Natural killer cell treated with Interleukin-12 subunit alpha and Interleukin-12 subunit beta and Interleukin-15 and Interleukin-18, amount 100 ng/mL, for 72 hours (primary cell): ENCODE results near the gene MLIP. TPM values are rescaled to one million over a fixed set of nuclear protein-coding genes. Genes with fewer than 3 reads are reported as not detected.

Source experiments
- ATAC-seq, 2 donors: fragments of 150-1000 bp; cut with Tn5 transposase in 1 of 2; sonication (Bioruptor Pico), chemical (Tn5 transposase) in 1 of 2; 2 replicates each; pipeline ENCODE4 v1.10.0; 2021
- DNase-seq: peaks from one replicate; pipeline ENCODE4 v3.0.0; 2022; ENCODE audit warnings: low spot score
- H3K27ac Mint-ChIP-seq, 2 donors: 1 replicate in 1 of 2; 2 replicates in 1 of 2; pipeline ENCODE4 v1.8.0; 2022; ENCODE audit warnings: mixed read lengths in 2 of 2, mild to moderate bottlenecking in 1 of 2, moderate library complexity in 1 of 2
- H3K27me3 Mint-ChIP-seq, 2 donors: 1 replicate in 1 of 2; 2 replicates in 1 of 2; pipeline ENCODE4 v1.8.0; 2022; ENCODE audit warnings: mixed read lengths in 2 of 2
- H3K36me3 Mint-ChIP-seq: one replicate; pipeline ENCODE4 v1.8.0; 2022; ENCODE audit warnings: mixed read lengths
- H3K4me1 Mint-ChIP-seq, 2 donors: 1 replicate in 1 of 2; 2 replicates in 1 of 2; pipeline ENCODE4 v1.8.0; 2022; ENCODE audit warnings: low read depth in 2 of 2, mixed read lengths in 2 of 2, mild to moderate bottlenecking in 1 of 2
- H3K4me3 Mint-ChIP-seq: one replicate; pipeline ENCODE4 v1.8.0; 2022; ENCODE audit warnings: mixed read lengths
- H3K9me3 Mint-ChIP-seq: 2 replicates; pipeline ENCODE4 v1.8.0; 2022; ENCODE audit warnings: mixed read lengths
- total RNA-seq, 2 donors: library from RNA; stranded (reverse); gene quantifications; one replicate each; pipeline ENCODE4 v1.2.3, GENCODE V29; 2022

Gene MLIP
- total RNA-seq, 2 donors from 2014 or later: not detected

DNA sequence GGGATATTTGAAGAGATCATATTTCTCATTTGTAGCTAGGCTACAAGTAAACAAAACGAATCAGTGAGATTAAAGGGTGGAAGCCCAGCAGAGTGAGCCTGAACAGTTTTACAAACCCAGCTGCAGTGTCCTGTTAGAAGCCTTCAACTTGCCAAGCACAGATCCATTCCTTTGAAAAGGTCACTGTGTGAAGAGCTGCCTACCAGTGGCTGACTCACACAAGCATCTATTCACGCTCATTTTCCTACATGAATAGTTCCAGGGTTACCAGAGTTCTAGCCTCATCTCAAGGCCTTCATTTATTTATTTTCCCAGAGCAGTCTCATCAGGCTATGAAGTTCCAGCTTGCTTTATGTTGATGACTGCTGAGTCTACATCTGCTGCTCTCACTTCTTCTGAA, 25.7 kb upstream of the MLIP start:
- Mint-ChIP-seq H3K36me3 (no peaks in the 10 kb centered on the region), H3K4me3 (no peak overlapping the region), H3K9me3 (no peaks in the 10 kb centered on the region), H3K27ac (no peak overlapping the region), H3K27me3 (no peaks in the 10 kb centered on the region), H3K4me1 (no peaks in the 10 kb centered on the region)
- DNase-seq (no peak), ATAC-seq (no peak)

DNA sequence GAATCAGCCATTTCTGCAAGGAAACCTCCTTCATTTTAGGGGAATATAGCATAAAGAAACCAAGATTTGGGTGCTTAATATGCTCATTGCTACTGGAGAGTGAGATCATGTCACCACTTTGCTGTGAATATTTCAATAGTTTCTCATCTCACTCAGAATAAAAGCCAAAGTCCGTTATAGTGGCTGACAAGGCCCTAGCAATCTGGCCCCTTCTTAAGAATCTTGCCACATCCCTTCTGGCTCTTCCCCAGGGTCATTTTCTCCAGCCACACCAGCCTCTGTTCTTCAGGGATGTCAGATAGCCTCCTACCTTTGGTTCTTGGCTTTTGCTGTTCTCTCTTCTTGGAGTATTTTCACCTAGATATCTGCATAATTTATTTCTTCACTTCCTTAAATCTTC, 24.8 kb upstream of the MLIP start:
- H3K36me3 Mint-ChIP-seq: no peaks in the 10 kb centered on the region
- no peak overlapping the region for H3K27ac Mint-ChIP-seq
- ATAC-seq: no peak
- H3K9me3 Mint-ChIP-seq: no peaks in the 10 kb centered on the region
- DNase-seq: no peak
- no peak overlapping the region for H3K4me3 Mint-ChIP-seq
- H3K27me3 Mint-ChIP-seq: no peaks in the 10 kb centered on the region
- H3K4me1 Mint-ChIP-seq: no peaks in the 10 kb centered on the region

DNA sequence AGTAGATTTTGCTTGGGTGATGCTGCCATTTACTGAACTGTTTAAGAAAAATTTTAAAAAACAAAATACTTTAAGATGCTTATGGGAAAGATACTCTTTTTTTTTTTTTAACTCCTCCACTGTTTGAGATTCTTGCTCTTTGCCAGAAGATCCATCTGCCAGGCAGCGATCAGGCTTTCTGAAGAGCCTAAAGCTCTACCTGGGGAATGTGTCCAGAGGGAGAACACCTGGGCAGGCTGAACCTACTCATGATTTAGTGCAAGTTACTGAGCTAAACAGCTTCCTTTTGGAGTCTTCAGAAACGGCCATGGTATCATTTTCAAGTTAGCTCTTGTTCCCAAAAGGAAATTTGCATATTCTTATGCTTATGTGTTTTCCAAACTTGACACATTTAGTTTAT, 23.5 kb upstream of the MLIP start:
- Mint-ChIP-seq H3K9me3 (no peaks in the 10 kb centered on the region), H3K27ac (no peak overlapping the region), H3K4me3 (no peak overlapping the region), H3K4me1 (no peaks in the 10 kb centered on the region), H3K27me3 (no peaks in the 10 kb centered on the region), H3K36me3 (no peaks in the 10 kb centered on the region)
- ATAC-seq (no peak), DNase-seq (no peak)

DNA sequence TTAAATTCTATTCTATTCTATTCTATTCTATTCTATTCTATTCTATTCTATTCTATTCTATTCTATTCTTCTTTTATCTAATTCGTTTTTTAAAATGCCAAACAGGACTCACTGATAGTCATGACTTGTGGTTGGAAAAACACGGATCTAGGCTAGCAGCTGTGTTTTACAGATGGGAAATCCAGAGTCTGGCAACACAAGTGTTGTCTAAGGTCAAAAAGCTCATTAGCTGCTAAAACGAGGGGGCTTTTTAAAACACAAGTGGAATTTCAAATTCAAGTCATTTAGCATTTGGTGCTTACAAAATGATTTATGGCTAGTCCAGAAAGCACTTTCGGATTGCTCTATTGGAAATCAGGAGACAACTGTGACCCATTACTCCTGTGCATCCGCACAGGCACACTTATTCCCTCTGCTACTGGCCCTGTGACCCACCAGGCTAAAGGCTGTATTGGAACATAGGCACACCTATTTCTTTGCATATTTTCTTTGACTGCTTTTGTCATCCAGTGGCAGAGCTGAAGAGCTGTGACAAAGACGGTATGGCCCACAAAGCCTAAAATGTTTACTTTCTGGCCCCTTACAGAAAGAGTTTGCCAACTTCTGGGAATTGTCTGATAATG, 17.8 kb upstream of the MLIP start:
- no peaks in the 10 kb centered on the region for H3K4me1 Mint-ChIP-seq
- H3K36me3 Mint-ChIP-seq: no peaks in the 10 kb centered on the region
- no peak overlapping the region for H3K4me3 Mint-ChIP-seq
- no peak for ATAC-seq
- H3K27me3 Mint-ChIP-seq: no peaks in the 10 kb centered on the region
- DNase-seq: no peak
- no peak overlapping the region for H3K27ac Mint-ChIP-seq
- peaks cover 4% of the 10 kb centered on the region for H3K9me3 Mint-ChIP-seq

DNA sequence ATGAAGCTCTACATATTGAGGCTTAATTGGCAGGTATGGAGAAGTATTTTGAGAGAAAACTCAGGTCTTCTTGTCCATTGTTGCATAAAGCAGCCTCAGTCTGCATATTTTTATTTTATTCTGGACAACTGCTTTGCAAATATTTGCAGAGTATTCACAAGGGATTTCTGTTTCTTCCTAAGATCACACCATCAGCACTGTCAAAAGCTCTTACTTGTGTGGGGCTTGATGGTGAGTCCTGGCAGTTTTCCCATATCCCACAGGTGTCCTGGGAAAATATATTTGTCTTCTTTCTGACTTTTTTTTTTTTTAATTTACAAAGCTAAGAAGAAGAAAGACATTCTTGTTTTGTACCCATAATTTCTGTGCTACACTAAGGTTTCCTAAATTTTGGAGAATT, 16.9 kb upstream of the MLIP start:
- H3K27ac Mint-ChIP-seq: no peak overlapping the region
- H3K4me3 Mint-ChIP-seq: no peak overlapping the region
- DNase-seq (no peak), ATAC-seq (no peak)
- peaks cover 4% of the 10 kb centered on the region for H3K9me3 Mint-ChIP-seq
- no peaks in the 10 kb centered on the region for H3K36me3 Mint-ChIP-seq
- no peaks in the 10 kb centered on the region for H3K27me3 Mint-ChIP-seq
- no peaks in the 10 kb centered on the region for H3K4me1 Mint-ChIP-seq

DNA sequence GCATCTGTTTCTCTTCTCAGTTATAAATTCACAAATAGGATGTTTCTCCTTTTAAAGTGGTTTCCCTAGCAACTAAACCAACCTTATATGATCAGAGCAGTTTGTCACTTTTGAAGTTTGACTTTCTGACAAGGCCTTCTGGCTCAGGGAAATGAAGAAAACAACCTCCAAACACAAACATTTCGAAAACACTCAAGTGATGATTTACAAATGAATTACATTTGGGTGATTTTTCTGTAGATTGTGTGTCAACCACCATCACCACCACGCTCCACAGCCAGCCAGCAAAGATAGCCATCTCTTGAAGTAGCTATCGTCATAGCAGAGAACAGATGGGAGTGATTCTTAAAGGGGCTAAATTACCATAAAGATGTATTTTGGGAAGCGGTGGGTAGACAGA, 16.5 kb upstream of the MLIP start:
- H3K27ac Mint-ChIP-seq: no peak overlapping the region
- no peaks in the 10 kb centered on the region for H3K36me3 Mint-ChIP-seq
- H3K4me1 Mint-ChIP-seq: no peaks in the 10 kb centered on the region
- H3K27me3 Mint-ChIP-seq: no peaks in the 10 kb centered on the region
- DNase-seq (no peak), ATAC-seq (no peak)
- no peak overlapping the region for H3K4me3 Mint-ChIP-seq
- peaks cover 4% of the 10 kb centered on the region for H3K9me3 Mint-ChIP-seq

DNA sequence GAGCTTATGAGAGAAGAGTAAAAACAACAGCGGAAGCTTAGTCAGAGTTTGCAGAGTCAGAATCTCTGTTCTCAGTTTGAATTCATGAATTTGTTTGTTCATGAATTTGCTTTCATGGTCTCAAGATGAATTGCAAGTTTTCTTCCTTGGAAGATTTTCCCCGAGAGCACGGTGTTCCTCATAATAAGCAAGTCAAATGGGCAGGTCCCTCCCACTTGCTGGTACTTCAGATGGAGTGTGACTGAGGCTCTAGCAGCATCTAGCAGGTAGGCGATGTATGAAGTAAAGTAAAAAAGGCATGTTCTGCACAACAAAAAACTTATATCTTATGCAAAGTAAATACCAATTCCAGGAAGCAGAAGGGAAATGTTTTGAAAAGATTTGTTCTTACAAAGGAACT, 15.5 kb upstream of the MLIP start:
- Mint-ChIP-seq H3K9me3 (peaks cover 4% of the 10 kb centered on the region), H3K4me1 (no peaks in the 10 kb centered on the region), H3K27ac (no peak overlapping the region), H3K4me3 (no peak overlapping the region), H3K36me3 (no peaks in the 10 kb centered on the region), H3K27me3 (no peaks in the 10 kb centered on the region)
- no peak for ATAC-seq
- DNase-seq: no peak

DNA sequence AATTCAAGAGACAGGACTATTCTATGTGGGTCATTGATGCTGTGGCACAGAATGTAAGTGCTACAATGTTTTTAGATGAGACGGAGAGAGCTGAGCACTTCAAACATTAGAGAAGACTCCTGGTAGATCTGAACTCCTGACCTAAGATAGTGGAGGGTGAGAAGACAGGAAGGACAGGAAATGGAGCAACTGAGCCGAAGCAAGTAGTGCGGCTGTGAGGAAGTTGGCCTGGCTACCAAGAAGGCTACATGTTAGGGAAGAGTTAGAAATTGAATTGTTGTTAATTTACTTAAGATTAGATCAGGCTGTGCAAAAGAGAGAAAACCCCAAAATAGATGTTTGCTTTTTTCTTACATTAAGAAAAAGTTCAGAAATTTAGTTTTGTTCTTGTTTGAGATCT, 14.4 kb upstream of the MLIP start:
- H3K9me3 Mint-ChIP-seq: peaks cover 4% of the 10 kb centered on the region

DNA sequence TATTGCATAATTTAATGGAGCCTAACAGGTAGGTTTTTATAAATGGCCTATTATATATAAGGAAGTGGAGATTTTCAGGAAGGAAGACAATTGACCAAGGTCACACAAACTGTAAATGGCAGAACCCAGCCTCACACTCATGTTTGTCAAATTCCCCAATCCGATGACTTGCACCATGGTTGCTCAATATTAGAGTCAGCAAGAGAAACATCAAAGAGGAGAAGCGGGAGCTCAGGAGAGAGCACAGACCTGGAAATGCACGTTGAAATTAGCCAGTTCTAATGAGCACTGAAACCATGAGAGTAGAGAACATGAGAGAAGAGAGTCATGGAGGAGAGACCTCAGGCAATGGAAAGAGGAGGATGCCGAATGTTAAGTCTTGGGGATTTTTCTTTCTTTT, 13.5 kb upstream of the MLIP start:
- Mint-ChIP-seq H3K9me3 (peaks cover 4% of the 10 kb centered on the region), H3K4me3 (no peak overlapping the region), H3K36me3 (no peaks in the 10 kb centered on the region), H3K27ac (no peak overlapping the region), H3K4me1 (no peaks in the 10 kb centered on the region), H3K27me3 (no peaks in the 10 kb centered on the region)
- ATAC-seq: no peak
- no peak for DNase-seq

More for the DNA sequence above, 14.4 kb upstream of the MLIP start:
- Mint-ChIP-seq H3K27me3 (no peaks in the 10 kb centered on the region), H3K36me3 (no peaks in the 10 kb centered on the region), H3K4me1 (no peaks in the 10 kb centered on the region), H3K4me3 (no peak overlapping the region), H3K27ac (no peak overlapping the region)
- ATAC-seq (no peak), DNase-seq (no peak)

DNA sequence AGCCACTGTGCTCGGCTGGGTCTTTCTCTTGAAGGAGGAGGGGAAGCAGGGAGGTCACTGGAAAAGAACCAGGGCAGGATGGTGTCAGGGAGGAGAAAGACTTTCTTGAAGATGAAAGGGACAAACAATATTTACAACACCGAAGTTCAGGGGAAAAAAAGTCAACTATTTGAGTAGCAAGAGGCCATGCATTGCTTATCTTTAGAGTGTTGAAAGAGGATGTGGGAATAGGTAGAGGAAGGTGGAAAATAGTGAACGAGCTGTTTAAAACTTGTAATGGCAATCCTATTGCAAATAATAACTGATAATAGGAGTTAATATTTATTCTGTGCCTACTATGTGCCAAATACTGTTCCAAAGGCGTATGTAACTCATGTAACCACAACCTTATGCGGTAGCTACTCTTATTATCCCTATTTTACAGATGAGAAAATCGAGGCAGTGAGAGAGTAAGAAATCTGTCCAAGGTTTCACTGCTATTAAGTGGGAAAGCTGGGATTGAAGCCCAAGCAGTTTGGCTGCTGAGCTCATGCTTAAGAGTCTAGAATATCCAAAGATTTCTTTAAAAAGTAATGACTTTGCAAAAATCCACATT, 12.7 kb upstream of the MLIP start:
- Mint-ChIP-seq H3K4me1 (no peaks in the 10 kb centered on the region), H3K27ac (no peak overlapping the region), H3K27me3 (no peaks in the 10 kb centered on the region), H3K9me3 (peaks cover 4% of the 10 kb centered on the region), H3K4me3 (no peak overlapping the region), H3K36me3 (no peaks in the 10 kb centered on the region)
- DNase-seq (no peak), ATAC-seq (no peak)

DNA sequence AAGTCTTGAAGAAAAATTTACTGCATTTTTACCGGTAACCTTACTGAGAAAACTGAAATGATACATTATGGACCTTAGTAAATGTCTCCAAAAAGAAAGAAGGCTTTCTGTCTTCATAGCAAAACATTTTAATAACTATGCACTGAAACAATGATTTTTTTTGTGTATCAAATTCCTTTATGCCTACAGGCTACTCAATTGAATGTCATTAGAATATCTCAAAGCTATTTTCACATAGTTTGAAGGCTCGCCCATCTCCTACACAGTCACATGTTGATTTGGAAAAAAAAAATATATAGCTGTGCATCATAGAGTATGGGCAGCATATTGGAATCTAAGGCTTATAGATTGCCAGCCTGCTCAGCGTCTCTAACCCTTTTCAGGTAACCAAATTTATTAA, 12.0 kb upstream of the MLIP start:
- ATAC-seq: no peak
- Mint-ChIP-seq H3K4me3 (no peak overlapping the region), H3K36me3 (no peaks in the 10 kb centered on the region), H3K27me3 (no peaks in the 10 kb centered on the region), H3K27ac (no peak overlapping the region), H3K4me1 (no peaks in the 10 kb centered on the region), H3K9me3 (peaks cover 4% of the 10 kb centered on the region)
- no peak for DNase-seq

DNA sequence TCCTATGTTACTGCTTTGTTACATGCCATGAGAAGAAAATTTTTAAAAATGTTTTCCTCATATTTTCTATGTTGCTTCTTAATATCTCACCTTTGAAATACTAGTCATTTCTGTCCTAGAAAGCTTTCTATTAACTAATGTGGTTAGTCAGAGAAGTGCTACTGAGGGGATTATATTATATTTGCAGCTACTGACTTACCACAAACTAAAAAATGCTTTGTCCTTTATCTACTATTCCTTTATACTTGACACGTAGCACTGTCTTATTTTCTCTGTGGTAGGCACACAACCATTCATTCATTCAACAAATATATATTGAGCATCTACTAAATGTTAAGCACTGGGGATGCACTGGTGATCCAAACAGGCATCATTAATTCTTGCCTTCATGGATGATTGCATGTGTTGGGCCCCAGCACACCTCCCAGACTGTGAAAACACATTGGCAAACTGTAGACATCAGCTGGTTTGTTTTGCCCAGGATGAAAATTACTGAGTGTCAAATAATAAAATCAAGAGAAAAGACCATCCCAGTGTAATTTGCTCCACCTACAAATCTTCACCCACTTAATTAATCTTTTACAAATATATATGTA, 10.7 kb upstream of the MLIP start:
- no peak overlapping the region for H3K4me3 Mint-ChIP-seq
- DNase-seq (no peak), ATAC-seq (no peak)
- no peaks in the 10 kb centered on the region for H3K27me3 Mint-ChIP-seq
- no peak overlapping the region for H3K27ac Mint-ChIP-seq
- H3K9me3 Mint-ChIP-seq: peaks cover 6% of the 10 kb centered on the region
- H3K36me3 Mint-ChIP-seq: no peaks in the 10 kb centered on the region
- no peaks in the 10 kb centered on the region for H3K4me1 Mint-ChIP-seq

DNA sequence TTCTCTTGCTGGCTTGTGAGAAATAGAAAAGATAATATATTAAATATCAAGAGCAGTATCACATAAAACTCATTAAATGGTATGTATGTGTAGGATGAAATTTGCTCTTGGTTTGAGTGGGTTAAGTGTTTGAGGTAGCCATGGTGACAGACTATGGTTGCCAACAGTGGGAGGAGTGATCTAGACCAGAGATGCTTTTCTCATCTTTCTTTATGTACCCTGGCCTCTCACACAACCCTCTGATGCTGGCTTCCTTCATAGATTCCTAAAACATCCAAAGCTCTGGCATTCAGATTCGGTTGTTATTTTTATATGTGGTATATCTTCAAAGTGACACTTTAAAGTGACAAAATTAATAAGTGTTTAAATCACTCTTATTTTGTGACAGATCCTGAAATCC, 9.0 kb upstream of the MLIP start:
- Mint-ChIP-seq H3K4me3 (no peak overlapping the region), H3K36me3 (no peaks in the 10 kb centered on the region), H3K27me3 (no peaks in the 10 kb centered on the region), H3K4me1 (no peaks in the 10 kb centered on the region), H3K27ac (no peak overlapping the region), H3K9me3 (peaks cover 4% of the 10 kb centered on the region)
- DNase-seq (no peak), ATAC-seq (no peak)

DNA sequence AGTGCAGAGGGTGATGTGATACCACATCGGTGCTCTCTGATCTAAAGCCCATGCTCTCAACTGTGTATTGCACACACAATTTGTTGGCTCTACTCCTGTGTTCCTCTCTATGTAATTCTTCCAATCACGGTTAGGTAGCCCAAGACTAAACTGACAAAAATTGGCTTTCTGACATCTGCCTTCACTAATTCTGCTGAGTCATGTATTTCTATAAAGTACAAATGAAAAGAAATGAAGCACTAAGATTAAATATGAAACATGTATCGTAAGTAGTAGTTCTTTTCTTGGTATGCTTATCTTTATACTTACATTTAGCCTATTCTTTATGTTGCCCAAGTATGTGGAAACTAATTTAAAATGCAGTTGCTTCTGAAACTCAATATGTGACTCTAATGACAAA, 7.7 kb upstream of the MLIP start:
- Mint-ChIP-seq H3K27me3 (no peaks in the 10 kb centered on the region), H3K9me3 (peaks cover 4% of the 10 kb centered on the region), H3K27ac (no peak overlapping the region), H3K4me1 (no peaks in the 10 kb centered on the region), H3K36me3 (no peaks in the 10 kb centered on the region), H3K4me3 (no peak overlapping the region)
- DNase-seq (no peak), ATAC-seq (no peak)

DNA sequence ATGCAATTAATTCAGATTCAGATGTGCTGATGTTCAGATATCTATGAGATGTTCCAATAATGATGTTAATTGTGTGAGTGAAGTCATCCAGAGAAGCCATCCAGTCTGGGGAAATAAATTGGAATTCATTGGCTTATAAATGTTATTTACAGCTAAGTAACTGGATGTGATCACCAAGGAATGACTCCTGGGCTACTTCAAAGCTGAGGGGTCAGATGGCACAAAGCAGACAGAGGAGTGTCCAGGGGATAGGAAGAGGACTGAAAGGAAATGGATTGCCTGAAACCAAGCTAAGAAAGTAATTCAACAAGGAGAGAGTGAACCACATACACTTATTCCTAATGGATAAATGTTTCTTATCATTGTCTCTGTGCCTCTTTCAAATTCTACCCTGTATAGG, 4.5 kb upstream of the MLIP start:
- Mint-ChIP-seq H3K4me1 (no peaks in the 10 kb centered on the region), H3K9me3 (peaks cover 10% of the 10 kb centered on the region), H3K36me3 (no peaks in the 10 kb centered on the region), H3K4me3 (no peak overlapping the region), H3K27ac (no peak overlapping the region), H3K27me3 (no peaks in the 10 kb centered on the region)
- ATAC-seq: no peak
- no peak for DNase-seq
